Stimulated activated CD4-positive, alpha-beta T cell treated with anti-CD3 and anti-CD28 coated beads, Interleukin-12 subunit alpha, Interleukin-12 subunit beta, amount 100 ng/mL, for 48 hours (primary cell): Measurements from ENCODE around the gene PNPLA1.

Experiments used
- DNase-seq, 3 donors: peaks; one replicate each; pipeline ENCODE4 v3.0.0-alpha.2; 2020; ENCODE audit warnings: low read depth in 2 of 3, low spot score in 1 of 3

The PNPLA1 gene

GRCh38 chr6:36314221-36315014 is 44.6 kb downstream of the PNPLA1 start:
- no peak for DNase-seq

DNA sequence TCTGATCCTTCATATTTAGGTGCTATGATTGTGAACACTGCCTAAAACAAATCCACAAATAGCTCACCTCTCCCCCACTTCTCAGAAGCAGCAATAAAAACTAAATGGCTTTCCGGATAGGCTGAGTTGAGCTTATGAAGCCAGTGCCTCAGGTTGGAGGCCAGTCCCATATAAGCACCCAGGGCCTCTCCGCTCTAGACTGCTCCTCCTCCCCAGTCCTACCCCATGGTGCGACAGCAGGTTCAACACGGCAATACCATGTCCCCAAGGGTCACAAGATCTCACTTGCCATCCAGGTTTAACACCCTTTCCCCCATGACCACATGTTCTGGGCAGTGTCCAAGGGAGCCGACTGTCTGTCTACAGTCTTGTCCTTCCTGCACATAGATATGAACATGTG is 46.1 kb downstream of the PNPLA1 start:
- DNase-seq, result no peak

DNA sequence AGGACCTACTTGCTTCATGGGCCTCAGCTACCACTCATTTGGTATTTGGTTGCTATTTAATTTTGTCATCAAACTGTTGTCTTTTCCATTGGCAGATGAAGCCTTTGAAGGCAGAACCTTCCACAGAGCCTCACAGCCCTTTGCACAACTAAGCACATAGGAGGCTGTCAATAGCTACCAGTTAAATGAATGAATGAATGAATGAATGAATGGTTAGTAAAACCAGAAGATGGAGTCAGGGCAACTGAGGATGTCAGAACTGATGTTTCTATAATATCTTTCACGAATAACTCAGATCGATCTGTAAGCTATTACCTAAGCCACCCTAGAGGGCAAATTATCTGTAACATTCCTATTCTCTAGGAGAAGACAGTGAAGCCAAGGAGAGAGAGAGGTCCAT is 47.8 kb downstream of the PNPLA1 start:
- DNase-seq, result no peak

GRCh38 chr6:36318690-36319435 is 49.0 kb downstream of the PNPLA1 start:
- DNase-seq, result no peak

DNA sequence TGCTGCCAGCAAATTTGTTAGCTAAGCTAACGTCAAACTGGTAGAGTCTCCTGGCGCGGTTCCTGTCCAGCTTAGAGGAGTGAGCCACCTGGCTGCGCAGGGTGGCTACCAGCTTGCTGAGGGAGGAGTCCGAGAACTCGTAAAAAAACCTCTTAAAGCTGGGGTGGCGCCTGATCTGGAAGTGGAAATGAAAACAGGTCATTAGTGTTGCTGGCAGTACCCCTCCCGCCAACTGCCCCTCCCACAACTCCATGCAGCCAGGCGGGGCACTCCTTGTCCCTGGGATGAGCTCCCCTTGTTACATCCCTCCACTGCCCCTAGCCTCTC is 49.5 kb downstream of the PNPLA1 start:
- no peak for DNase-seq

DNA sequence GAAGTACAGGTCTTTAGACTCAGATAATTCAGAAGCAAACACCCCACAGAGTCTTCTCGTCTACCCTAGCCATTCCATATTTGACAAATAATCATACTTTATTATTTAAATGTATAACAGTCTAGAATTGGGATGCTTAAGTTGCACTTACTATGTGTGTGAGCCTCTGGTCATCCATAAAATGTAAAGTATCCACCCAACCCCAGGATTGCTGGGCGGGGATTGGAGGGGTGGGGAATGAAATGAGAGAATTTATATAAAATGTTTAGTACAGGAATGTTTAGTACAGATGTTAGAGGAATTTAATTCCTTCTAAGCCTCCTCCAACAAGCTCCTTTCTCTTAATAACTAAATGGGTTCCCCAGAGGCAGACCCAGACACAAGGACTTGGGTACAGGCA is 50.0 kb downstream of the PNPLA1 start:
- no peak for DNase-seq

- no peak for DNase-seq
Observed at GRCh38 chr6:36320475-36320874, 50.6 kb downstream of the PNPLA1 start.

DNA sequence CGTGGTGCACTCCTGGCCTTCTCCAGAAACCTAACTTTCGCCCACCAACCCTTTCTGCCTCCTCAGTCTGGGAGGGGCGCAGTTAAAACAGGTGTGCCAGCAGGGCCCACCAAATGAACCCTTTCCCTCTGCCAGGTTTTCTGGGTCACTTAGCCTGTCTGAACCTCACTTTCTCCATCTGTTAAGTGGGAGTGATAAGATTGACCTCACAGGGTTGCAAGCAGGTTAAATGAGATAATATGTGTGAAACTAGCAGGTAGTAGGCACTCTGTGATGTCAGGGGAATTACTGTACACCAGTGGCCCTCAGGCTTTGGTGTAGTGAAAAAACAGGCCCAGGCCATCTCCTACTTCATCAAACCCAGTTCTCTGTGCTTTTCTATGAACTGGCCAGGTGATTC is 52.7 kb downstream of the PNPLA1 start:
- no peak for DNase-seq

DNA sequence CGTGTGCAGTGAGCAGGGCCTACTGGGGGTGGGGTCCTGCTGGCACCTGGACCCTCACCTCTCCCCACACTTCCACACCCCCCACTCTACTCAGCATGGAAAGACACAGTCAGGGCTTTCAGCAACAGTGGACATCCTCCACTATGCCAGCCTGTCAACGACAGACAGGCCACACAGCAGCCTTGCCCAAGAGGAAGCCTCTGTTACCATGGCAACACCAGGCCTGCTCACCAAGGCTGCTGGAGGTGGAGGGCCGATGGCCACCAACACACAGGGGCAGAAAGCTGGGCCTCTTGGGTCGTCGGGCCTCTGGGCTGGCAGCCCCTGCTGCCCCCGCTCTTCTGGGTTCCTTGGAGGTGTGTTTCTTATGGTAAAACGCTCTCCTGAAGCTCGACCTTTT is 53.2 kb downstream of the PNPLA1 start:
- DNase-seq, result no peak

DNA sequence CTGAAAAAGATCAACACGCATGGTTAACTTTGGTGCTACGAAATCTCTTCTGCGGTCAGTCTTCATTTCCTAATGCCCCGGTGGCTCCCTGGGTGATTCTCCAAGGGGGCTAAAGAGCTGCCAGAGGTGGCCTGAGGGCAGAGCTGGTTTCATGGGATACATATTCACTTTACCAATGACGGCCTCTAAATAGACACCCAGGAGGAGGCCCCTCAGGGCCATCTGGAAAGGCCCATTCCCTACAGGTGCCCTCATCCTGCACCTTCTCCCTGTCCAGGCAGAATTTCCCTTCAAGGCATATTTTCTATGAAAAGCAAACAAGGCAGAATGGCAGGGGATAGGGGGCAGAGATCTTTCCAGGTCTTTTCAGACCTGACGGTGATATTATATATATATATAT is 54.3 kb downstream of the PNPLA1 start:
- DNase-seq, result no peak

- DNase-seq, result no peak
Observed at GRCh38 chr6:36324715-36325114, 54.9 kb downstream of the PNPLA1 start.

DNA sequence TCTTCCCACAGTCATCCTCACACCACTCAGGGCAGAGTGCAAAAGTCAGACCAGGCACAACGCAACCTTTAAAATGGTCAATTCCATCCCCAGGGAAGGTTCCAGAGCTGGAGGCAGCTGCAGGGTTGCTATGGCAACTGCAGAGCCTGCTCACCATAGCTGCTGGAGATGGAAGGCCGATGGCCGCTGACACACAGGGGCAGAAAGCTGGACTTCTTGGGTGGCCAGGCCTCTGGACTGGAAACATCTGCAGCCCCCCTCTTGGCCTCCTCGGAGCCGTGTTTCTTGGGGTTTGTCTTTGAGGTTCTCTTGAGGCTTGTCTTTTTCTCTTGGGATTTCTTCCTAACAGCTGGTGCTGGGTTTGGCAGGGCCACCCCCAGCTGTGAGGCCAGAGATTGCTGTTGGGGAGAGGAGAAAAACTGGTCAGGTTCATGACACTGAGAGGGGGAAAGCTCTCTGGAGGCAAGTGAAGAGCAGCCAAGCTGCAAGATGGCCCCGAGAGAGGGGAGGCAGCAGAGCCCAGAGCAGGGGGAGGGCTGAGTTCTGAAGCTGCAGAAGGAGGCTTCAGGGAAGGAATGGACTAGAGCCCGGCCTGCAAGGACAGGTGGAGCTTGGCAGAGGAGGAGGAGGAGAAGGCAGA is 56.6 kb downstream of the PNPLA1 start:
- DNase-seq, result no peak

DNA sequence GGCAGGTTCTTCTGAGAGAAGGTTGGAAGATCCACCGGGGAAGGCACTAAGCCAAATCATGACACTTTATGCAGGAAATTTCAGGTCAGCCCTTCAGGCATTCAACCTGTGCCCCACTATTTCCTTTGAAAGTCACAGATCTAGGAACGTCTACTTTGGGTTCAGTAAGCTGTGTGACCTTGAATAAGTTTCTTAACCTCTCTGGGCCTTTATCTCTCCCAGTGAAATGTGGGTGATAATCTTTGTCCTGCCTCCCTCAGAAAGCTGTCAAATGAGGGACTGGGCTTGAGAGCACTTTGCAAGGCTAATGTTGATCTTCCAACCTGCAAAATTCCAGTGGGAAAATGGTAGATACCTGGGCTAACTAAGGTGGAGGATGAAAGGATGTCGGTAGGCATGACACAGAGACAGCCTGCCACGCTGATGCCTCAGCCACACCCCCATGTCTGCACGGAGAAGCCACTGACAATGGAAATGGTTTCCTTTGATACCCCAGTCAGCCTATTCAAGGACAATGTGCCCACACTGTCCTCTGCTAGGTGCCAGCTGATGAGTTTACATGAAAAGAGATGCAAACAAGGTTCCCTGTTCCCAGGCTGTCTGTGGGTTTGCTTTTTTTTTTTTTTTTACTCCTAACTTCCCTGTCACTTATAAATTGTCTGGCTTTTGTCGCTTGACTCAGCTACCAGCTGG is 57.5 kb downstream of the PNPLA1 start:
- no peak for DNase-seq

- no peak for DNase-seq
Observed at GRCh38 chr6:36327919-36328236, 58.0 kb downstream of the PNPLA1 start.

DNA sequence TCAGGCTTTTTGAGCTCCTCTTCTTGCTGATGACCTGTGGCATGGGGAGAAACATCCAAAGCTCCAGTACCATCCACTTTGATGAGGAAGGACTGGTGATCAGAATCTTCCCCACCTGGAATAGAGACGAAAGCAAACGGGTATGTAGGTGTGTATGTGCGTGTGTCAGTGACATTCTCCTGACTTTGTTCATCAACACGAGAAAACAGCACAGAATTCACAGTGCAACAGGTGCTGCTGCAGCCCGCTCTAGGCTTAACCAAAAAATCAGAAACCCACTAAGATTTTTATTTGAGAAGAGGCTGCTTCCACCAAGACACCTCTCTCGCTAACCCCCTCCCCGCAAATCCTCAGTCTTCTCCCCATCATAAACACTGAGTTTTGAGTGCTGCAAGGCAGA is 58.7 kb downstream of the PNPLA1 start:
- no peak for DNase-seq

DNA sequence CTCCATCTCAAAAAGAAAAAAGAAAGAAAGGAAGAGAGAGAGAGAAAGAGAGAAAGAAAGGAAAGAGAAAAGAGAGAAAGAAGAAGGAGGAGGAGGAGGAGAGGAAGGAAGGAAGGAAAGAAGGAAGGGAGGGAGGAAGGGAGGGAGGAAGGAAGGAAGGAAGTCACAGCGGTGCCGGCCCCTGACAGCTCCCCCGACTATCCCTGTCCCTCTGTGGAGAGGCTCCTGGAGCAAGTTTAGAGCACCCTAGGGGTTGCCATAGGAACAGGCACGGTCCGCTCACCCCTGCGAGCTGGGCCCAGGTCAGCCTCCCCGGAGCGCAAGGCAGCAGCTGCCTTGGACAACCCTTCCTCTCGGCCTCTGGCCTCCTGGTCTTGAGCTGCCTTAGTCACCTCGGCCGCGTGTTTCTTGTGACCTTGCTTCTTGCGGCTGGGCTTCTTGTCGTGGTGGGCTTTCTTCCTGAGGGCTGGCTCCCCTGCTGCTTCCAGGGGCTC is 60.0 kb downstream of the PNPLA1 start:
- no peak for DNase-seq

DNA sequence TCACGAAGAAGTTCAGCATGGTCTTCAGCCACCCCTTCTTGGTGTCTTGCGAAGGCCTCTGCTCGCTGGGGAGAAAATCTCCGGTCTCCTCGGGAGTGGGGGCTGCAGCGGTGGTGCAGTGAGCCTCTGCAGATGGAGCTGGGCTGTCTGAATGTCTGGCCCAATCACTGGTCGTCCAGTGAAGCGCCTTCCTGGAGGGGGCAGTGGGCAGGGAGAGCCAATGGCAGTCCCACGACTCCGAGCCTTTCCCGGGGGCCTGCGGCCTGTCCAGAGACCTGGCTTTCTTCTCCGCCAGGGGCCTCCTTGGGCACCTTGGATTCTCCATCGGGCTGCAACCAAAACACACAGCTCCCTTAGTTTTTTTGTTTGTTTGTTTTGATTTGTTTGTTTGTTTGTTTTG is 60.5 kb downstream of the PNPLA1 start:
- no peak for DNase-seq

DNA sequence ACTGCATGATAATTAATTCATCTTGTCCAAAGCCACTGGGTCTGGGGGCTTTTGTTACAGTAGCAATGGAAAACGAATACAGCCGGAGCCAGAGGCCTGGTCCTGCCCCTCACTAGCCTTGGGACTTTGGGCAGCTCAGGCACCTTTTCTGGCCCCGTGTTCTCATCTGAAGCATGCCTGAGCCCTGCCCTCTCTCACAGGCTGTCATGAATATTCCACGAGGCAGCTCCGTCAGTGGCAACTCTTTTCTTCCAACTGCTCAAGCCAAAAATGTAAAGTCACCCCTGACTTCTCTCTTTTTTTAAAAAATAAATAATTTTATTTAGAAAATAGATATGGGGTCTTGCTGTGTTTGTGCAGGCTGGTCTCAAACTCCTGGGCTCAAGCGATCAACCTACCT is 61.5 kb downstream of the PNPLA1 start:
- no peak for DNase-seq

- DNase-seq, result no peak
Observed at GRCh38 chr6:36333171-36333895, 63.5 kb downstream of the PNPLA1 start.

GRCh38 chr6:36333931-36334725 is 64.3 kb downstream of the PNPLA1 start:
- DNase-seq, result no peak
